Subcutaneous adipose tissue (tissue), 4 donors: ENCODE results near the gene MAPK9. TPM values are rescaled to one million over a fixed set of nuclear protein-coding genes. Genes with fewer than 3 reads are reported as not detected.

Experiments
- CTCF ChIP-seq: fragments of 450-650 bp; IDR thresholded peaks from one replicate; pipeline ENCODE4 v1.5.1; 2016; ENCODE audit warnings: low read depth, mild to moderate bottlenecking, control low read depth, antibody characterized with exemption, moderate library complexity
- total RNA-seq, 4 donors: library from RNA; depleted of rRNA; stranded (reverse); fragments of >200 nt; gene quantifications; one replicate each; pipeline ENCODE4 v1.1.0, GENCODE V29; 2016

MAPK9 gene
- total RNA-seq, 4 donors from 2014 or later = 23.7 to 34.7 (median 25.7) TPM

- TF ChIP-seq CTCF = no peak
These were observed 41.6 kb downstream of the MAPK9 start for GRCh38 chr5:180250329-180250728.

GRCh38 chr5:180241600-180241999 lies 50.3 kb downstream of the MAPK9 start:
- no peak for TF ChIP-seq CTCF

- no peak for TF ChIP-seq CTCF
These were observed 53.3 kb downstream of the MAPK9 start for GRCh38 chr5:180238631-180239030.

GRCh38 chr5:180235846-180236245 lies 56.0 kb downstream of the MAPK9 start:
- no peak for TF ChIP-seq CTCF

GRCh38 chr5:180235077-180235476 lies 56.8 kb downstream of the MAPK9 start:
- TF ChIP-seq CTCF = no peak

GRCh38 chr5:180234271-180234670 lies 57.6 kb downstream of the MAPK9 start:
- no peak for TF ChIP-seq CTCF

GRCh38 chr5:180233729-180234128 lies 58.2 kb downstream of the MAPK9 start:
- TF ChIP-seq CTCF = no peak
